Stimulated activated CD8-positive, alpha-beta memory T cell treated with anti-CD3 and anti-CD28 coated beads, Interleukin-7, amount 100 ng/mL, for 48 hours (primary cell): ENCODE data around the gene GORASP2.

Experiments
- DNase-seq, 2 donors: peaks; one replicate each; pipeline ENCODE4 v3.0.0-alpha.2; 2020; ENCODE audit warnings: low read depth in 1 of 2; ENCODE audit errors: extremely low read depth in 1 of 2

The GORASP2 gene

DNA sequence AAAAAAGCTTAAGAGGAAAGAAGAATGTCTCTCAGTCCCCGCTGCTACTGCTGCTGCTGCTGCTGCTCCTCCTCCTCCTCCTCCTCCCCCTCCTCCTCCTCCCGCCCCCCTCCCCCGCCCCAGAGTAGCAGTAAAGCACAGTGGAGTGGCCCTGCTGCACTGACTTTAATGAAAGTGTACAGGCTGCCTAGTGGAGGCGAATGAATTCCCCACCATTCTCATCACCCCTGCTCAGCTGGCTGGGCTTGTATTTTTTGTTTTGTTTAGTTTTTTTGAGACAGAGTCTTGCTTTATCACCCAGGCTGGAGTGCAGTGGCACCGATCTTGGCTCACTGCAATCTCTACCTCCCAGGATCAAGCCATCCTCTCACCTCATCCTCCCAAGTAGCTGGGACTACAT, 34.3 kb downstream of the GORASP2 start:
- no peak for DNase-seq

DNA sequence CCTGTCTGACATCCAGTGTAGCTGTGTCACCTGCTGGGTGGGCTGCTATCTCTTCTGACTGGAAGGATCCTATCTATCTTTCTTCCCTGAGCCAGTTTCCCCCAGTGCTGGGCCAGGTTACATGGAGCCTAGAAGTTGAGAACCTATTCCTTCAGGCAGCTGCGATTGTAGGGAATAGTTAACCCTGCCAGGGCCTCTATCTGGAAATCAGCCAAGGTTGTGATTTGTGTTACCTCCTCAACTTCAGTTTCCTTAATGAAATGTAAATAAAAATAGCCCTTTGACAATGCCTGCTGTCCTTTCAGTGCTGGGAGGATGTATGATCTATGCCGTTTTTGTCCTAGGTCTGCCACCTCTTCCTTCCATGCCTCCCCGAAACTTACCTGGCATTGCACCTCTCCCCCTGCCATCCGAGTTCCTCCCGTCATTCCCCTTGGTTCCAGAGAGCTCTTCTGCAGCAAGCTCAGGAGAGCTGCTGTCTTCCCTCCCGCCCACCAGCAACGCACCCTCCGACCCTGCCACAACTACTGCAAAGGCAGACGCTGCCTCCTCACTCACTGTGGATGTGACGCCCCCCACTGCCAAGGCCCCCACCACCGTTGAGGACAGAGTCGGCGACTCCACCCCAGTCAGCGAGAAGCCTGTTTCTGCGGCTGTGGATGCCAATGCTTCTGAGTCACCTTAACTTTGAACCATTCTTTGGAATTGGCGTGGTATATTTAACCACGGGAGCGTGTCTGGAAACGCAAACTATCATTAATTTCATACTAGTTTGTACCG, 36.6 kb downstream of the GORASP2 start:
- no peak for DNase-seq

GRCh38 chr2:170966648-170967396, 37.8 kb downstream of the GORASP2 start:
- no peak for DNase-seq

DNA sequence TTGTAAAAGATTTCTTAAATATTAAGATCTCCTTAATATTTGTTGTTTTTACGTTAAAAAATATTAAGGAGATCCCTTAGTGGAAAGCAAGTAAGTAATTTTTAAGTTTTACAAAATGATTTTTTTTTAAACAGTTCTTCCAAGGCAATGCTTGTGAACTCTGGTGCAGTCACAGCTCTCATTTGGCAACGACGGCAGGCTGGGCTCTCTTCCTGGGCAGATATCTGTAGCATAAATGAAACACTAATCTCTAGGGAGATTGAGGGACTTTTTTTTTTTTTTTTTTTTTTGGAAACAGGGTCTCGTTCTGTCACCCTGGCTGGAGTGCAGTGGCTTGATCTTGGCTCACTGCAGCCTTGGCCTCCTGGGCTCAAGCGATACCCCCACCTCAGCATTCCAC, 38.5 kb downstream of the GORASP2 start:
- DNase-seq = no peak

GRCh38 chr2:170968205-170969003, 39.4 kb downstream of the GORASP2 start:
- no peak for DNase-seq

- DNase-seq = no peak
Observed at GRCh38 chr2:170969030-170969429, 40.0 kb downstream of the GORASP2 start.

DNA sequence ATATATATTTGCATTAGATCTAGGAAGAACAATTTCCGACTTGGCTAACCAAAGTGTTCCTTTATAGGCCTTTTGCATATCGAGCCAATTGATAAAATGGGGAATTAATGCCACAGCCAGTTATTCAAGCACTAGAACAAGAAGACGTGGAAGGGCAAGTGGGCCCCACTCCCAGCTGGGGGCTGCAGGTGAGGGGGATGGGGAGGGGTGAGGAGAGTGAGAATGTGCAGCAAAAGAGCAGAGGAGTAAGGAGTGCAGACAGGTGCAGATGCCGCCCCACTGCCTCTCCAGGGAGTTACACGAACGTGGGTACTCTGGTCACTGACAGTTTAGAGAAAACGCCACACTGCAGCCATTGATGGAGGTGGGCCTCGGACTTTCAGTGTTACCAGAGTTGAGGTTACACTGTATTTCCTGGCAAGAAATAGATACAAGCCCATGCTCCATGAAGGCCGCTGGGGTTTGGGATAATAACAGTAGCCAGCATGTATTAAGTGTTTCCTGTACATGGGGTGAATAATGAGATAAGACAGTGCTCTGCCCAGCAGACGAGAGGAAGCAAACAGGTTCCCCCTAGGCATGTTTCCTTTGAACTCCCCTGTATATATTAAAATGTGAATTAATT, 40.9 kb downstream of the GORASP2 start:
- DNase-seq = no peak

DNA sequence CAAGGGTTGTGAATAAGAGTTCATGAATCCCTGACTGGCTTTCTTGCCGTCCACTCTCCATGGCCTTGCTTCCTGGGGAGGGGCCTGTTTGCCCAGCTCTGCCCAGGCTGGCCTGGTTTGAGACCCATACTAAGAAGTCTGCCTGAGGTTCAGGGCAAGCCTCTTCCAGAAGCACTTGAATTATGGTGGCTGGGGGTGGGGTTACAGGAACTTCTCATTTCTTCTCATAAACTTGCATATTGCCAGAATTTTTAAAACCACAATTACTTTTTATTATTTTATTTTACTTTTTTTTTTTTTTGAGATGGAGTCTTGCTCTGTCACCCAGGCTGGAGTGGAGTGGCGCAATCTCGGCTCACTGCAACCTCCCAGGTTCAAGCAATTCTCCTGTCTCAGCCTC, 42.0 kb downstream of the GORASP2 start:
- DNase-seq = no peak

DNA sequence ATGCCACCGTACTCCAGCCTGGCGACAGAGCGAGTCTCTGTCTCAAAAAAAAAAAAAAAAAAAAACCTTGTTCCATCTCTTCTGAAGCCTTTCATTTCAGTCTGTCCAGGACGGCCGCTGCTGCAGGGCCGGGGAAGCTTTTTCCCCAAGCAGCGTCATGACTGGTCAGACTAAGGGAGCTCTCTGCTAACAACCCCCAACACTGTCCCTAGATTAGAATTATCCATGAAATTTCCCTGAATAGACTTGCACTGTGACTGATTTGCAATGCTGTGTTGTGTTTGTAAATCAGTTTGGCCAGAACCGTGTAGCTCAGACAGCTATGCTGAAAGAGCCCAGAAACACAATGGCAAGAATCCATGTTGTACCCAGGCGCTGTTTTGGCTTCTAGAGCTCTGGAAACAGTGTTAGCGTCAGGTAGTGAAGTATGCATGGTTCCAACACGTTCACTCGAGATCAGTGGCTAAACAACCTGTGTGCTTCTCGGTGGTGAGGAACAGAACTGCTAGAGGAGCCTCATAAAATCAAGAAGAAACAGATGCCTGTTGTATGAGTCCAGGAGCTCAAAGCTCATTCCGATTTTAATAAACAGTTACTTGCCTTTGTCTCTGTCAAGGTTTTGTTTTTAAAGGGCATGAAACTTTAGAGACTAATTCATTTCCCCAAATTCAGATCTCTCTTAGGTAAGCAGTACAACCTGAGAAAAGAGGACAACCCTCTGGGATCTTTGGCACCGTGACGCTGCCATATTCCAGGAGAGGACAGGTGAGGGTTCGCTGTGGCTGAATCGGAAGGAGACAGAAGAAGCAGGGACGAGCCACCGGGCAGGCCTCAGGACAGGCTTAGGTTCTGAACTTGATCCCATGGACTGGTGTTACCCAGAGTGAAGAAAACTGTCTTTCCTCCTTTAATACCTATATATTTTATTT, 43.5 kb downstream of the GORASP2 start:
- no peak for DNase-seq

DNA sequence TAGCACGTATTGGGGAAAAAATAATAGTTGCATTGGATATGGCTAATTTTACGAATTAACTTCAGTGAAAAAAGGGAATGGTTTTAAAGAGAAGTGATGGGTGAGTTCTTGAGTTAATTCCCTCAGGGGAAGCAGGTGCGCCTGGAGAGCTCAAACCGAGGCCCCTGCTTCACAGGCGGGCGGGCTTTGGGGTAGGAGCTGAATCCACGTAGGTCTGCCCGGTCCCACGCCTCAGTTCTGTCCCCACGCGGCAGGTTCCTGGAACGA, 44.1 kb downstream of the GORASP2 start:
- DNase-seq = no peak

- peak; percentile 70 to 71 for DNase-seq
Observed at GRCh38 chr2:170973492-170974303, 44.6 kb downstream of the GORASP2 start.

GRCh38 chr2:170974304-170974993, 45.4 kb downstream of the GORASP2 start:
- DNase-seq = no peak

DNA sequence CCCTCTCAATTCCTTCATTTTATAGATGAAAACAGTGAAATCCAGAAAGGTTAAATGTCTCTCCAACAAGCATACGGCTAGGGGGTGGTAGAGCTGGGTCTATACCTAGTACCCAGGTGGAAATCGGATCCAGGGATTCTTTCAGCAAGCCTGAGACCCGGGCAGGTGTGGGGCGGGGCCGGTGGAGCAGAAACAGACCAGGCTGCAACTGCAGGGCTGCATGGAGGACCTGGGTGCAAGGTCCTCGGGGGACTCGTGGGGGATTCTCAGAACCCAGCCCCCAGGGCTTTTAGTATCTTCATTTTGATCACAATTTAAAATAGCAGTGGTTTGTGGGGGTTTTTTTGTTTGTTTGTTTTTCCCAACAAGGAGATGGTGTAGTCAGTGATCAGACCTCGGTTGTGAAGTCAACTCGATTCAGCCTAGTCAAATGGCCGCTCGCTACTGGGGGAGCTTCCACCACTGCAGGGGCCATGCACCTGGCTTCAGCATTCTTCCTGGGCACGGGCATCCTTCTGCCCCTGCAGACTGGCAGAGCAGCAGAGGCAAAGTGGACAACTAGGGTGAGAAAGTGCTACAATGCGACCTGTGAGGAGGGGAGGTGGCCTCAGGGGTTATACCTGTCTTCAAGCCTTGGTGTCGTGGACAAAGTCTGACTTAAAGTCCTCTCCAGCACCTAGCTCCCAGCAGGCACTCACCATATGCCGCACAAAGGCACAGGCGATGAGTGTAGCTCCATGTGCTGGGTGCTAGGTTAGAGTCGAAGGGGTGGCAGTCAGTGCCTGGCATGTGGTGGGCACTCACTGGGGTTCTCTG, 46.3 kb downstream of the GORASP2 start:
- DNase-seq = no peak

GRCh38 chr2:170975943-170976270, 46.9 kb downstream of the GORASP2 start:
- no peak for DNase-seq

GRCh38 chr2:170984079-170984478, 55.0 kb downstream of the GORASP2 start:
- no peak for DNase-seq

- DNase-seq = no peak
Observed at GRCh38 chr2:170985407-170985806, 56.4 kb downstream of the GORASP2 start.

- no peak for DNase-seq
Observed at GRCh38 chr2:170986566-170987258, 57.7 kb downstream of the GORASP2 start.
